Measurements from ENCODE around the gene ENTREP3.
"Not testable (repeated sequence)": the region's sequence is repeated elsewhere in the genome, so short reads cannot be mapped to it uniquely, and the experiment has no call there.

The ENTREP3 gene

GRCh38 chr1:155255243-155256007 lies at the start of gene ENTREP3:
Gene ENTREP3, minus strand, starts transcription at chr1:155255483. Its CDS starts 606 bp downstream, at chr1:155254877.
- DNase-seq (ENCODE audit: low read depth), result peak; percentile 66

- DNase-seq (ENCODE audit: low read depth), result no peak
These were observed 49.3 kb upstream of the ENTREP3 start for GRCh38 chr1:155304558-155305063.

- DNase-seq (ENCODE audit: low read depth), result no peak
These were observed 46.1 kb upstream of the ENTREP3 start, which contains the start of gene PKLR for GRCh38 chr1:155301342-155301841. Gene PKLR, minus strand, starts transcription at chr1:155301438. Its CDS starts 43 bp downstream, at chr1:155301395.

GRCh38 chr1:155300553-155301329 lies 45.5 kb upstream of the ENTREP3 start:
- no peak for DNase-seq (ENCODE audit: low read depth)

GRCh38 chr1:155300024-155300423 lies 44.7 kb upstream of the ENTREP3 start:
- no peak for DNase-seq (ENCODE audit: low read depth)

- DNase-seq (ENCODE audit: low read depth), result no peak
These were observed 42.1 kb upstream of the ENTREP3 start for GRCh38 chr1:155297384-155297783.

- no peak for DNase-seq (ENCODE audit: low read depth)
These were observed 41.4 kb upstream of the ENTREP3 start for GRCh38 chr1:155296661-155297060.

- no peak for DNase-seq (ENCODE audit: low read depth)
These were observed 40.6 kb upstream of the ENTREP3 start for GRCh38 chr1:155295942-155296267.

GRCh38 chr1:155295183-155295941 lies 40.1 kb upstream of the ENTREP3 start:
- no peak for DNase-seq (ENCODE audit: low read depth)

- DNase-seq (ENCODE audit: low read depth), result no peak
These were observed 39.4 kb upstream of the ENTREP3 start for GRCh38 chr1:155294520-155295182.

GRCh38 chr1:155293086-155293749 lies 37.9 kb upstream of the ENTREP3 start:
- no peak for DNase-seq (ENCODE audit: low read depth)

- not testable (repeated sequence) for DNase-seq (ENCODE audit: low read depth)
These were observed 35.7 kb upstream of the ENTREP3 start for GRCh38 chr1:155291006-155291405.

GRCh38 chr1:155287987-155288543 lies 32.8 kb upstream of the ENTREP3 start:
- no peak for DNase-seq (ENCODE audit: low read depth)

GRCh38 chr1:155286544-155286943 lies 31.3 kb upstream of the ENTREP3 start:
- DNase-seq (ENCODE audit: low read depth), result no peak

- no peak for DNase-seq (ENCODE audit: low read depth)
These were observed 30.4 kb upstream of the ENTREP3 start for GRCh38 chr1:155285631-155286044.

GRCh38 chr1:155285063-155285462 lies 29.8 kb upstream of the ENTREP3 start:
- DNase-seq (ENCODE audit: low read depth), result no peak

- no peak for DNase-seq (ENCODE audit: low read depth)
These were observed 29.2 kb upstream of the ENTREP3 start for GRCh38 chr1:155284476-155284875.

- no peak for DNase-seq (ENCODE audit: low read depth)
These were observed 27.3 kb upstream of the ENTREP3 start for GRCh38 chr1:155282488-155283091.

- DNase-seq (ENCODE audit: low read depth), result no peak
These were observed 24.0 kb upstream of the ENTREP3 start for GRCh38 chr1:155279268-155279667.

- no peak for DNase-seq (ENCODE audit: low read depth)
These were observed 23.4 kb upstream of the ENTREP3 start for GRCh38 chr1:155278689-155279160.

All from activated T-helper 9 cell treated with anti-CD3 and anti-CD28 coated beads, Interleukin-2, amount 50 U/mL, for 16 hours (primary cell).